ENCODE measurements around the gene CHMP4B. TPM values are rescaled to one million over a fixed set of nuclear protein-coding genes. Genes with fewer than 3 reads are reported as not detected.

Gene CHMP4B
- total RNA-seq, 2 experiments from 2014 or later: 44.2 to 49.3 TPM

- Histone ChIP-seq H3K27me3 (ENCODE audit: control insufficient read depth in 1 of 2, insufficient read depth in 2 of 2, low read length in 2 of 2) (peaks cover 3 to 4% of the 10 kb centered on the region in 2 experiments), H3K9me3 (ENCODE audit: control insufficient read depth in 1 of 2, insufficient read depth in 1 of 2, low read length in 2 of 2) (peaks cover 0 to 6% of the 10 kb centered on the region in 2 experiments), H3K27ac (ENCODE audit: low read depth in 1 of 2, low read length in 2 of 2) (no peak overlapping the region), H3K36me3 (ENCODE audit: insufficient read depth, low read length) (no peaks in the 10 kb centered on the region), H3K4me1 (ENCODE audit: insufficient read depth, low read length) (no peaks in the 10 kb centered on the region), H3K4me3 (ENCODE audit: low read length) (no peak overlapping the region)
- Mint-ChIP-seq H3K9me3 (no peaks in the 10 kb centered on the region), H3K4me1 (ENCODE audit: low read depth) (no peaks in the 10 kb centered on the region), H3K36me3 (ENCODE audit: low read depth) (no peaks in the 10 kb centered on the region), H3K4me3 (no peak overlapping the region), H3K27me3 (peaks cover 14% of the 10 kb centered on the region), H3K27ac (no peak overlapping the region)
- ChIA-PET CTCF (no interaction called here), POLR2A (no interaction called here)
- ATAC-seq (ENCODE audit: poor library complexity) (no peak), DNase-seq (no peak)
- TF ChIP-seq CTCF (IDR thresholded peaks at IDR 0.05): no peak
- intact Hi-C loops (cut with DNase I, micrococcal nuclease): no loop called here
Measured at GRCh38 chr20:33896509-33896908, 85.4 kb downstream of the CHMP4B start.

GRCh38 chr20:33897313-33897912 lies 86.3 kb downstream of the CHMP4B start:
- intact Hi-C loops (cut with DNase I, micrococcal nuclease): no loop called here
- TF ChIP-seq CTCF (IDR thresholded peaks at IDR 0.05): no peak
- no peaks in the 10 kb centered on the region for H3K36me3 ChIP-seq (ENCODE audit: insufficient read depth, low read length)
- no peaks in the 10 kb centered on the region for H3K9me3 Mint-ChIP-seq
- H3K4me1 ChIP-seq (ENCODE audit: insufficient read depth, low read length): no peaks in the 10 kb centered on the region
- H3K27me3 Mint-ChIP-seq: peaks cover 19% of the 10 kb centered on the region
- ChIA-PET CTCF (no interaction called here), POLR2A (no interaction called here)
- H3K4me1 Mint-ChIP-seq (ENCODE audit: low read depth): no peaks in the 10 kb centered on the region
- H3K27ac Mint-ChIP-seq: no peak overlapping the region
- ATAC-seq (ENCODE audit: poor library complexity): no peak
- no peaks in the 10 kb centered on the region for H3K36me3 Mint-ChIP-seq (ENCODE audit: low read depth)
- H3K9me3 ChIP-seq (ENCODE audit: control insufficient read depth in 1 of 2, insufficient read depth in 1 of 2, low read length in 2 of 2): peaks cover 0 to 2% of the 10 kb centered on the region in 2 experiments
- DNase-seq: peak in 2 of 14 experiments; percentile 19 to 42
- H3K27ac ChIP-seq (ENCODE audit: low read depth in 1 of 2, low read length in 2 of 2): no peak overlapping the region
- H3K4me3 Mint-ChIP-seq: no peak overlapping the region
- peaks cover 3 to 4% of the 10 kb centered on the region in 2 experiments for H3K27me3 ChIP-seq (ENCODE audit: control insufficient read depth in 1 of 2, insufficient read depth in 2 of 2, low read length in 2 of 2)
- no peak overlapping the region for H3K4me3 ChIP-seq (ENCODE audit: low read length)

GRCh38 chr20:33899106-33899505 lies 88.0 kb downstream of the CHMP4B start:
- ATAC-seq (ENCODE audit: poor library complexity) (no peak), DNase-seq (no peak)
- Mint-ChIP-seq H3K27me3 (peaks cover 20% of the 10 kb centered on the region), H3K4me1 (ENCODE audit: low read depth) (no peaks in the 10 kb centered on the region), H3K36me3 (ENCODE audit: low read depth) (no peaks in the 10 kb centered on the region), H3K4me3 (no peak overlapping the region), H3K9me3 (no peaks in the 10 kb centered on the region), H3K27ac (no peak overlapping the region)
- ChIA-PET CTCF (no interaction called here), POLR2A (no interaction called here)
- no peaks in the 10 kb centered on the region for H3K9me3 ChIP-seq (ENCODE audit: control insufficient read depth in 1 of 2, insufficient read depth in 1 of 2, low read length in 2 of 2)
- peaks cover 3 to 4% of the 10 kb centered on the region in 2 experiments for H3K27me3 ChIP-seq (ENCODE audit: control insufficient read depth in 1 of 2, insufficient read depth in 2 of 2, low read length in 2 of 2)
- H3K4me1 ChIP-seq (ENCODE audit: insufficient read depth, low read length): no peaks in the 10 kb centered on the region
- intact Hi-C loops (cut with DNase I, micrococcal nuclease): no loop called here
- no peak overlapping the region for H3K4me3 ChIP-seq (ENCODE audit: low read length)
- no peak for TF ChIP-seq CTCF (IDR thresholded peaks at IDR 0.05)
- H3K27ac ChIP-seq (ENCODE audit: low read depth in 1 of 2, low read length in 2 of 2): no peak overlapping the region
- no peaks in the 10 kb centered on the region for H3K36me3 ChIP-seq (ENCODE audit: insufficient read depth, low read length)
